Urinary bladder (tissue), 4 donors: ENCODE measurements around the gene SUPV3L1. TPM values are rescaled to one million over a fixed set of nuclear protein-coding genes. Genes with fewer than 3 reads are reported as not detected.

Experiments
- DNase-seq: peaks from one replicate; pipeline ENCODE4 v3.0.0-alpha.2; 2015; ENCODE audit errors: extremely low spot score
- H3K27ac ChIP-seq: one replicate; pipeline ENCODE4 v1.5.1; 2013; ENCODE audit warnings: low read depth, mild to moderate bottlenecking, moderate library complexity
- H3K36me3 ChIP-seq: one replicate; pipeline ENCODE4 v1.6.1; 2013; ENCODE audit warnings: mild to moderate bottlenecking, moderate library complexity; ENCODE audit not compliant: insufficient read depth
- H3K4me1 ChIP-seq: one replicate; pipeline ENCODE4 v1.6.1; 2013; ENCODE audit warnings: mild to moderate bottlenecking, moderate library complexity; ENCODE audit not compliant: insufficient read depth
- H3K4me3 ChIP-seq: one replicate; pipeline ENCODE4 v1.5.1; 2013; ENCODE audit warnings: low read depth, low read length
- WGBS: extraction: QIAGEN DNeasy Blood & Tissue Kit; methylation state at CpG from one replicate; pipeline ENCODE4 v1.1.7; 2013; 5-methylcytosine and 5-hydroxymethylcytosine counted together
- polyA plus RNA-seq: library from polyadenylated mRNA; stranded (reverse); fragments of 200-250 nt; gene quantifications from one replicate; pipeline ENCODE4 v1.2.3, GENCODE V29; 2013
- total RNA-seq: library from RNA; depleted of rRNA; stranded (reverse); fragments of >200 nt; gene quantifications from one replicate; pipeline ENCODE4 v1.2.3, GENCODE V29; 2014
- donor health status: healthy with polysubstance abuse.
- donor health status: healthy.

The SUPV3L1 gene
- total and polyA plus RNA-seq, 2 donors = 21.3 to 25.9 TPM

DNA sequence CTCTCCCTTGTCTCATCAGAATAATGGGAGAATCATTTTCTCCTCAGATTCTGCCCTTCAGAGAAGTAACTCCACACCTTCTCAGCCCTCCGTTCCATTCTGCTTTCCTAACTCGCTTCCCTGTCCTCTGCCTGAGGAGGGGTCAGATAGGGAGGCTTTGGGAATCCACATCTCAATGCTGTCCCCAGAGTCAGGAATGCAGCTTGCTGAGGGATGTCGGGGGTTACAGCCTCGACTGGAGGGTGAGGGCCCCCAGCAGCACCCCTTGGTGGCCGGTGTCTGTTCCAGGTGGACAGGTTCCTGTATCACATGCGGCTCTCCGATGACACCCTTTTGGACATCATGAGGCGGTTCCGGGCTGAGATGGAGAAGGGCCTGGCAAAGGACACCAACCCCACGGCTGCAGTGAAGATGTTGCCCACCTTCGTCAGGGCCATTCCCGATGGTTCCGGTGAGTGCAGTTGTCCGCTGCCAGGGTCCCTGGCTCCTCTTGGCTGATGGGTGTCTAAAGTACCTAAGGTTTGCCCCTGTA lies 47.0 kb downstream of the SUPV3L1 start:
- WGBS = 83% methylated on average over 14 of the region's 14 CpGs

DNA sequence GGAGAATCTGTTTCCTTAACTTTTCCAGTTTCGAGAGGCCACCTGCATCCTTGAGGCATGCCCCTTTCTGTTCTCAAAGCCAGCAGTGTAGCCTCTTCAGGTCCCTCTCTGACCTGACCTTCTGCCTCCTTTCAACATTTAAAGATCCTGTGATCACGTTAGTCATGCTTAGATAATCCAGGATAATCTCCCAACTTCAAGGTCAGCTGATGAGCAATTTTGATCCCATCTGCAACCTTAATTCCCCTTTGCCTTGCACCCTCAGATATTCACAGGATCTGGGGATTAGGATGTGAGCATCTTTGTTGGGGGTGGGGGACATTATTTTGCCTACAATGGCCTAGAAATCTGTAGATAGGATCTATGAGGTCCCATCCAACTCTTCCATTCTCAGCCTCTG lies 48.1 kb downstream of the SUPV3L1 start:
- H3K4me3 ChIP-seq = no peak overlapping the region
- no peaks in the 10 kb centered on the region for H3K4me1 ChIP-seq
- WGBS = 78% methylated on average over 2 of the region's 2 CpGs
- no peaks in the 10 kb centered on the region for H3K36me3 ChIP-seq
- H3K27ac ChIP-seq = no peak overlapping the region
- no peak for DNase-seq

More for the DNA sequence above, 47.0 kb downstream of the SUPV3L1 start:
- Histone ChIP-seq H3K27ac (no peak overlapping the region), H3K36me3 (no peaks in the 10 kb centered on the region), H3K4me3 (no peak overlapping the region), H3K4me1 (no peaks in the 10 kb centered on the region)
- no peak for DNase-seq

GRCh38 chr10:69229616-69229916 lies 49.5 kb downstream of the SUPV3L1 start:
- no peak for DNase-seq
- Histone ChIP-seq H3K27ac (no peak overlapping the region), H3K4me3 (no peak overlapping the region), H3K4me1 (no peaks in the 10 kb centered on the region), H3K36me3 (no peaks in the 10 kb centered on the region)
- WGBS = 79% methylated on average over 8 of the region's 8 CpGs

GRCh38 chr10:69230128-69230527 lies 50.1 kb downstream of the SUPV3L1 start:
- no peak overlapping the region for H3K27ac ChIP-seq
- DNase-seq = no peak
- no peaks in the 10 kb centered on the region for H3K4me1 ChIP-seq
- no peak overlapping the region for H3K4me3 ChIP-seq
- H3K36me3 ChIP-seq = no peaks in the 10 kb centered on the region
- WGBS = 75% methylated on average over 5 of the region's 5 CpGs

DNA sequence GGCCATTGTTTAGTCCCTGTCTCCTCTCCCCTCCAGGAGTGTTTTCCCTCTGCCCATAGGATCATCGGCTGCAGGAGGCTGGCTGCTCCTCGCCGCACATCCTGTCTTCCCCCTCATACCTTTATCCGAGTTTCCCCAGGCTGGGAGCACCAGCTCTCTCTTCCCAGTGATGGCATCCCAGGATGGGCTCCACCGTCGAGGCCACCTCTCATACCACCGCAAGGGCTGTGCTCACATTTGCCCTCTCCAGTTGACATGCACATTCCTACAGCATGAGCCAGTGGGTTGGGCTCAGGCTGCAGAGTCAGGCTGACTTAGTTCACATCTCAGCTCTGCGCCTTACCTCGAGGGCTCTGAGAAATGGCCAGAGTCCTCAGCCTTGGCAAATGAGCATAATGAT lies 52.2 kb downstream of the SUPV3L1 start:
- WGBS = 77% methylated on average over 9 of the region's 9 CpGs
- H3K36me3 ChIP-seq = no peaks in the 10 kb centered on the region
- H3K4me3 ChIP-seq = no peak overlapping the region
- DNase-seq = no peak
- H3K27ac ChIP-seq = no peak overlapping the region
- no peaks in the 10 kb centered on the region for H3K4me1 ChIP-seq

- no peaks in the 10 kb centered on the region for H3K4me1 ChIP-seq
- no peak overlapping the region for H3K27ac ChIP-seq
- H3K36me3 ChIP-seq = no peaks in the 10 kb centered on the region
- WGBS = 71% methylated on average over 22 of the region's 22 CpGs
- H3K4me3 ChIP-seq = no peak overlapping the region
- DNase-seq = no peak
Observed at GRCh38 chr10:69232736-69233480, 52.9 kb downstream of the SUPV3L1 start.

DNA sequence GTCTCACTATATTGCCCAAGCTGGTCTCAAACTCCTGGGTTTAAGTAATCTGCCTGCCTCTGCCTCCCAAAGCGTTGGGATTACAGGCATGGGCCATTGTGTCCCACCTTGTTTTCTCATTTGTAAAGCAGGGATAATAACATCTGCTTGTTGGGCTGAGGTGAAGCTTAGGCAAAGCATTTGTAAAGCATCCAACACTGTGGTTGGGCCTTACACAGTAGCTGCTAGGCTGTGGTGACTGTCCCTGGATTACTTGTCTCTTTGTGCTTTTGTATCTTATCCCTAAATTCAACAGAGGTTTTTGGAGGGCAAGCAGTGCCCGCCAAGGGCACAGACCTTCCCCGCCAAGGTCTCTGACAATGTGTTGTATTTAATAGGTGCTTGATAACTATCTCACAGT lies 54.4 kb downstream of the SUPV3L1 start:
- 98% methylated on average over 3 of the region's 3 CpGs for WGBS
- Histone ChIP-seq H3K4me1 (no peaks in the 10 kb centered on the region), H3K4me3 (no peak overlapping the region), H3K27ac (no peak overlapping the region), H3K36me3 (no peaks in the 10 kb centered on the region)
- no peak for DNase-seq

DNA sequence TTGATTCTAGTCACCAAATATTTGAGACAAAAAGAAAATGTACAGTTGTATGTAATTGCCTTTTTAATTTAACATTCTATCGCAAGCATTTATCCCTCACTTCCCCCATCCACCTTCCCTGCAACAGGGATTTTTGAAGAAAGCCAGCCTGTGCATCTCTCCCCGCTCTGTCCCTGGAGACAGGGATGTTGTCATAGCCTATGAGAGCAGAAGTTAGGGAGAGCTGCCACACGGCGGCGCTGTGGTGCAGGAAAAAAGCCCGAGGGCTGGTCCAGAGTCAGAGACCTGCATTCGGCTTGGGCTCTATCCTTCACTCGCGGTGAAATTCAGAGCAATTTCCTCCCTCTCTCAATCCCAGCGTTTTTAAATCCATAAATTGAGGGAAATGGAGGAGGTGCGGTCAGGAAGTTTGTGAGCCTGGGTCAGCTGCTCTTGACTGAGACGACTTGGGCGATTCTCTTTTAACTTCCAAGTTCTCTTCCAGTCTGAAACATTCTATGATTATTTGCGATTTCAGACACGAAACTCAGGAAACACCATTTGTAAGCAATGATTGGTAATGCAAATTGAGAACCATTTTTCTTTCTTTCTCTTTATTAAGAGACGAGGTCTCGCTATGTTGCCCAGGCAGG lies 57.6 kb downstream of the SUPV3L1 start:
- peak; percentile 71 for DNase-seq
- H3K4me3 ChIP-seq = no peak overlapping the region
- WGBS = 25% methylated on average over 17 of the region's 17 CpGs
- no peaks in the 10 kb centered on the region for H3K36me3 ChIP-seq
- H3K4me1 ChIP-seq = no peaks in the 10 kb centered on the region
- no peak overlapping the region for H3K27ac ChIP-seq

DNA sequence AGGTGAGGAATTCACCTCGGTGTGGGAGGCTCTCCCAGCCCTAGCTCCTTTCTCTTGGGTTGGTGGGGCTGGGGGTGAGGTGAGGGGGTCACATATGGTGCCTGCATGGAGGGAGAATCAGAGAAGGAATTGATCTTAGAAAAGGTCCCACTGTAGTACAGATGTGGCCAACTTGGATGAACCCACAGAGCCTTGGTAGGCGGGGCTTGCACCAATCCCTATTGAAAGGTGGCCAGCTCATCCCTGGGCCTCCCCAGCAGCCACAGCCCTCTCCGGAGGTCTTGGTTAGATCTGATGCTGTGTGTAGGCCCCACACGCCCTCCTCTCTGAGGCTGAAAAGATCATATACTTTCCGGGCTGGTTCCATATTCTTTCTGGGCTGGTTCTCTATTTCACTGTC lies 59.1 kb downstream of the SUPV3L1 start:
- H3K36me3 ChIP-seq = no peaks in the 10 kb centered on the region
- no peaks in the 10 kb centered on the region for H3K4me1 ChIP-seq
- 84% methylated on average over 5 of the region's 5 CpGs for whole genome bisulfite sequencing
- no peak overlapping the region for H3K4me3 ChIP-seq
- H3K27ac ChIP-seq = no peak overlapping the region
- no peak for DNase-seq

- Histone ChIP-seq H3K27ac (no peak overlapping the region), H3K36me3 (no peaks in the 10 kb centered on the region), H3K4me3 (no peak overlapping the region), H3K4me1 (no peaks in the 10 kb centered on the region)
- 71% methylated on average over 6 of the region's 6 CpGs for WGBS
- no peak for DNase-seq
Observed at GRCh38 chr10:69239816-69240434, 59.9 kb downstream of the SUPV3L1 start.

DNA sequence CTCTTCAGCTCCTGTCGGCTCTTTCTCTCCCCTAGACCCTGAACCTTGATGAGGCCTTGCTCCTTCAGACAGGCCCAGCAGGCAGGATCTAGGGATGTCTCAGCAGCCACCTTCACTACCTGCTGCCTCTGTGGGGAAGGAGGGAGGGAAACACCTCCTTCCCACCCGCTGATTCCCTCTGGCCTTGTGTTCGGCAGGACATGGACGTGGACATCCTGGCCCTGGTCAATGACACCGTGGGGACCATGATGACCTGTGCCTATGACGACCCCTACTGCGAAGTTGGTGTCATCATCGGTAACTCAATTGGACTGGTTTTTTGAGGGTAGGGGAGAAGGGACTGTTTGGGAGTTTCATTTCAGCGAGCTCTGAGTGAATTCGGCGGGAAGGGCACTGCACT lies 60.4 kb downstream of the SUPV3L1 start:
- no peak for DNase-seq
- H3K4me3 ChIP-seq = no peak overlapping the region
- no peak overlapping the region for H3K27ac ChIP-seq
- H3K4me1 ChIP-seq = no peaks in the 10 kb centered on the region
- no peaks in the 10 kb centered on the region for H3K36me3 ChIP-seq
- WGBS = 95% methylated on average over 11 of the region's 11 CpGs

- Histone ChIP-seq H3K4me3 (no peak overlapping the region), H3K4me1 (no peaks in the 10 kb centered on the region), H3K27ac (no peak overlapping the region), H3K36me3 (no peaks in the 10 kb centered on the region)
- no peak for DNase-seq
- 75% methylated on average over 7 of the region's 7 CpGs for WGBS
Observed at GRCh38 chr10:69241575-69241974, 61.5 kb downstream of the SUPV3L1 start.

GRCh38 chr10:69242040-69242851 lies 62.2 kb downstream of the SUPV3L1 start:
- Histone ChIP-seq H3K4me3 (no peak overlapping the region), H3K36me3 (no peaks in the 10 kb centered on the region), H3K4me1 (no peaks in the 10 kb centered on the region), H3K27ac (no peak overlapping the region)
- 77% methylated on average over 11 of the region's 11 CpGs for WGBS
- no peak for DNase-seq
